ENCODE data around the gene MLIP.

Gene MLIP

GRCh38 chr6:54097753-54098152 is 13.5 kb upstream of the MLIP start:
- DNase-seq (ENCODE audit: low read depth) = no peak

GRCh38 chr6:54098450-54099044 is 12.7 kb upstream of the MLIP start:
- no peak for DNase-seq (ENCODE audit: low read depth)

- no peak for DNase-seq (ENCODE audit: low read depth)
Measured at GRCh38 chr6:54099225-54099624, 12.0 kb upstream of the MLIP start.

GRCh38 chr6:54100411-54101006 is 10.7 kb upstream of the MLIP start:
- no peak for DNase-seq (ENCODE audit: low read depth)

GRCh38 chr6:54102238-54102637 is 9.0 kb upstream of the MLIP start:
- DNase-seq (ENCODE audit: low read depth) = no peak

- DNase-seq (ENCODE audit: low read depth) = no peak
Measured at GRCh38 chr6:54103497-54103896, 7.7 kb upstream of the MLIP start.

GRCh38 chr6:54106727-54107126 is 4.5 kb upstream of the MLIP start:
- DNase-seq (ENCODE audit: low read depth) = no peak

GRCh38 chr6:54107470-54108090 is 3.7 kb upstream of the MLIP start:
- no peak for DNase-seq (ENCODE audit: low read depth)

- DNase-seq (ENCODE audit: low read depth) = no peak
Measured at GRCh38 chr6:54108271-54108670, 3.0 kb upstream of the MLIP start.

- DNase-seq (ENCODE audit: low read depth) = no peak
Measured at GRCh38 chr6:54109586-54109985, 1.7 kb upstream of the MLIP start.

GRCh38 chr6:54112151-54112650 is 958 bp downstream of the MLIP start:
- DNase-seq (ENCODE audit: low read depth) = no peak

- DNase-seq (ENCODE audit: low read depth) = no peak
Measured at GRCh38 chr6:54114991-54115390, 3.7 kb downstream of the MLIP start.

GRCh38 chr6:54115966-54116365 is 4.7 kb downstream of the MLIP start:
- no peak for DNase-seq (ENCODE audit: low read depth)

- no peak for DNase-seq (ENCODE audit: low read depth)
Measured at GRCh38 chr6:54118117-54118516, 6.9 kb downstream of the MLIP start.

- DNase-seq (ENCODE audit: low read depth) = no peak
Measured at GRCh38 chr6:54125493-54125892, 14.2 kb downstream of the MLIP start.

- DNase-seq (ENCODE audit: low read depth) = no peak
Measured at GRCh38 chr6:54130179-54130578, 18.9 kb downstream of the MLIP start.

- no peak for DNase-seq (ENCODE audit: low read depth)
Measured at GRCh38 chr6:54132587-54132986, 21.3 kb downstream of the MLIP start.

GRCh38 chr6:54133186-54133585 is 21.9 kb downstream of the MLIP start:
- no peak for DNase-seq (ENCODE audit: low read depth)

GRCh38 chr6:54134935-54135334 is 23.7 kb downstream of the MLIP start:
- DNase-seq (ENCODE audit: low read depth) = no peak

GRCh38 chr6:54135665-54136369 is 24.6 kb downstream of the MLIP start:
- DNase-seq (ENCODE audit: low read depth) = no peak

GRCh38 chr6:54138795-54139194 is 27.6 kb downstream of the MLIP start:
- no peak for DNase-seq (ENCODE audit: low read depth)

- DNase-seq (ENCODE audit: low read depth) = no peak
Measured at GRCh38 chr6:54140811-54141210, 29.6 kb downstream of the MLIP start.

All from activated T-helper 9 cell treated with anti-CD3 and anti-CD28 coated beads, Interleukin-2, amount 50 U/mL, for 16 hours (primary cell).